DOHH2 (cell line): Measurements from ENCODE around the gene TM9SF2.

ENCODE experiments used
- CTCF ChIP-seq: fragments of 200-600 bp; sonication (generic); IDR thresholded peaks from one replicate; pipeline ENCODE4 v1.5.1; 2014; ENCODE audit warnings: antibody characterized with exemption, mild to moderate bottlenecking, low read depth, low read length; ENCODE audit not compliant: poor library complexity, severe bottlenecking
- EZH2phosphoT487 ChIP-seq: fragments of 200-600 bp; sonication (generic); IDR thresholded peaks from 2 replicates; pipeline ENCODE4 v1.6.1; 2017; ENCODE audit warnings: borderline replicate concordance, mild to moderate bottlenecking, antibody characterized with exemption, low read length, moderate library complexity, mixed read lengths

GRCh38 chr13:99604636-99605035 is 103.4 kb downstream of the TM9SF2 start:
- no peak for TF ChIP-seq CTCF
- no peak for TF ChIP-seq EZH2phosphoT487
